DMS153 treated with DMSO at 0.1 percent for 48 hours (cell line): ENCODE data around the gene COL25A1.

Experiments used
- DNase-seq: peaks from one replicate; lab custom pipeline; 2025; ENCODE audit not compliant: unreplicated experiment; lab: John Stamatoyannopoulos, UW

Gene COL25A1

GRCh38 chr4:109216085-109216696 lies 86.3 kb downstream of the COL25A1 start:
- no peak for DNase-seq

GRCh38 chr4:109215506-109215905 lies 87.0 kb downstream of the COL25A1 start:
- DNase-seq, result no peak

DNA sequence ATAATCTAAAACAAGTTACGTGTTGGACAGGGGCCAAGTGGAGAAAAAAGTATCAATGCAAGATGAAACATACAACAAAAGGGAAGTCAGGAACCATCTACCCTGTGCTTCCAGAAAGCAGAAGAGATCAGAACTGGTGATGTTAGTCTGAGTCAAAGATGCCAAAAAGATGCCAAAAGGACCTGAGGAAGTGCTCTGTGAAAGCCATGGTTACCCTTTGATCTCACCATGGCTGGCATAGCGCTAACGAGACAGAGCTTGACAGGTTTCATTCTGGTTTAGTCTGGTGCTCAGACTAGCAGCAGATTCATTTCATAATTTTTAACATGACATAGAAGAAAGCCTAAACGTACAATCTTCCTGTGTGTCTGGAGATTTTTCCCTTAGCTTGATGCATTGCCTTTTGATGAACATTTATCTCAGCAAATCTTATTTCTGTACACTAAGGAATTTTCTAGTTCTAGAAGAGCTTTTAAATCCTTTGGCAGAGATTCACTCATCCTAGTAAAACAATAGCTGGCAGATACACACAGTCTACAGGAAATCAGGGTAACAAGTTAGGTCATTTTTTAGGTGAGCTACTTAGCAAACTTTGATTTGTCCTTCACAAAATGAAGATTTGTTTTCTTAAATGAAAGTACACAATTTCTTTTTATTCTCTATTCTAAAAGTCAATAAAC lies 87.7 kb downstream of the COL25A1 start:
- no peak for DNase-seq

DNA sequence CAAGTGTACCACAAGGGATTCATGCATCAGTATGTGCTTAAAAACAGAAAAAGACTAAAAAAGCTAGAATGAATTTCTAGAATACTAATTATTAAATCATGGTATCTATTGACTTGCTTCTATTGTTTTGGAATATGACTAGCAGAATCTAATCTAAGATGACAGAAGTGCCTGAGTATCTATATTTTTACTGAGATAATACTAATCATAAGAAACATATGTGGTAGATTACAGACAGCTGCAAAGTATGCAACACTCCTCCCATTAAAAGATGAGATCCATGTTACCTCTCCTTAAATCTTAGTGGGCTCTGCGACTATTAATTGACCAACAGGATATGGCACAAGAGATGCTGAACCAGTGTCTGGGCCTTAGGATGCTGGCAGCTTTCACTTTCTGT lies 89.4 kb downstream of the COL25A1 start:
- DNase-seq, result no peak

DNA sequence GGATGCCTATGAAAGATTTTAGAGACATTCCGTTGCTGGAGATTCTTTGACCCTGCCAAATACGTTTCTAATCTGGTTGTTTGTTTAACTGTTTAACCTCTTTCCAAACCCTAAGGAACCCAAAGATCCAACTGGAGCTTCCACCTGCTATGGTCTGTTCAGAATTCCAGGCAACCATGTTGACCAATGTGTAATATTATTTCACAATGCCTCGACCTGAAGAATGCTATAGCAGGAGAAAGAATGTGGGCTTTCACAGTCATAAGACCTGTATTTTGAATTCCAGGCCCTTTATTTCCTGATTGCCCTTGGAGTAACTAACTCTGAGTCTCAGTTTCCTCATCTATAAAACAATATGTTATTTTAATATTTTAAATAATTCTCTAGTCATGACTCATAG lies 90.8 kb downstream of the COL25A1 start:
- DNase-seq, result no peak

DNA sequence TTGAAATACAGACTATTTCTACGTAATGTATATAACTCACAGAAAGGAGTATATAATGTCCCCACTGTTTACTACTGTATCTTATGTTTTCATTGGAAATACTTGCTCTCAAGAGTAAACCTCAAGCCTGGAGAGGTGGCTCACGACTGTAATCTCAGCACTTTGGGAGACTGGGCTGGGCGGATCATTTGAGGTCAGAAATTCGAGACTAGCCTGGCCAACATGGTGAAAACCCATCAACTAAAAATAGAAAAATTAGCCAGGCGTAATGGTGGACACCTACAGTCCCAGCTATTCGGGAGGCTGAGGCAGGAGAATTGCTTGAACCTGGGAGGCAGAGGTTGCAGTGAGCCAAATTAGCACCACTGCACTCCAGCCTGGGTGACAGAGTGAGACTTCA lies 92.8 kb downstream of the COL25A1 start:
- no peak for DNase-seq

- no peak for DNase-seq
These were observed 94.6 kb downstream of the COL25A1 start for GRCh38 chr4:109207898-109208297.

DNA sequence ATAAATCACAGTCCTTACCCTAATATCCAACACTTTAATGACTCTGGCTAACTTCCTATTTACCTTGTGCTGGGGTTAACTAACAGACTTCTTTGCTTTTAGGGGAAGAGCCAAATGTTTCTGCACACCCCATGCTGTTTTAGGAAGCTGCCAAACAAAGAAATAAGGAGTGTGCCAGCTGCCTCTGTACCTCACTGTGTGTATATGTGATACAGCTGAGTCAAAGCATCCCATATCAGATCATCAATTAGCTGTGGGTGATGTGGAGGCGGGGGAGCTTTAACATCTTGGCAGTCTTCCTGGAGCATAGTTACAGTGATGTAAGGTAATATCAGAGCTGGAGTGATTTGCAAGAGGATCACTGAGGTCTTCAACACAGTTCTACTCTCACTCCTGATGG lies 95.4 kb downstream of the COL25A1 start:
- no peak for DNase-seq

DNA sequence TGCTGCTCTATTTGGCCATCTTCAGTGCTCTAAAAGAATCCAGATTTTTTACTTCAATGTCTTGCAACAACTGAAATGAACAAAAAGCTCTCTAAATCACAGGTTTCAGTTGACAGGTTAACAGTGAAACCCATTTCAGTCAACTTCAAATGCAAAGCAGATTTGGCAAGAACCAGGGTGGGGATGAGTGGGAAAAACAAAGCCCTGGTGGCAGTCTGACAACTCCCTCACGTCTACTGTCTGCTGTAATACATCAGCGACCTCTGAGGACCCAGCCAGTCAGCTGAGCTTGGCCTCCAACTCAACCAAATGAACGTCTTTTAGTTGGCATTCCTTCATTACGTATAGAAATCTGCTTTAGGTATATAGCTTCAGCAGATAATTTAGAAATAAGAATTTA lies 95.8 kb downstream of the COL25A1 start:
- no peak for DNase-seq

GRCh38 chr4:109205186-109205585 lies 97.3 kb downstream of the COL25A1 start:
- no peak for DNase-seq

- no peak for DNase-seq
These were observed 102.9 kb downstream of the COL25A1 start for GRCh38 chr4:109199585-109199984.

DNA sequence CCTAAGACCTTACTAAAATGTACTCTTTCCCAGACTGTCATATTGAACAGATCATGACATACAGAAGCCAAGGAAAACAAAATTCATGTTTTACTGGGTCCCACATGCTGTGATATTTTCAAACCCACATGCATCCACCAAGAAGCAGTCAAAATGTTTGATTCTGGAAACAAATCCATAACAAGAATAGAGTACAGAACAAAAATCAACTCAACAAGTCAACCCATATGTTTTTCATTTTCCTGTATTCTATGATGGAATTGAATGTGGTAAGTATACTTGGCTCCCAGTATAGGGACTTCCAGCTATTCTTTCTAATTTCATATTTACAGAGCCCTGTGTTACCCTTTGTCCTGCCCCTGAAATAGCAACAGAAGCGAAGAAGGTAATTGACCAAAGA lies 106.8 kb downstream of the COL25A1 start:
- no peak for DNase-seq

- DNase-seq, result no peak
These were observed 111.2 kb downstream of the COL25A1 start for GRCh38 chr4:109191216-109191615.

GRCh38 chr4:109186458-109186945 lies 116.0 kb downstream of the COL25A1 start:
- no peak for DNase-seq

DNA sequence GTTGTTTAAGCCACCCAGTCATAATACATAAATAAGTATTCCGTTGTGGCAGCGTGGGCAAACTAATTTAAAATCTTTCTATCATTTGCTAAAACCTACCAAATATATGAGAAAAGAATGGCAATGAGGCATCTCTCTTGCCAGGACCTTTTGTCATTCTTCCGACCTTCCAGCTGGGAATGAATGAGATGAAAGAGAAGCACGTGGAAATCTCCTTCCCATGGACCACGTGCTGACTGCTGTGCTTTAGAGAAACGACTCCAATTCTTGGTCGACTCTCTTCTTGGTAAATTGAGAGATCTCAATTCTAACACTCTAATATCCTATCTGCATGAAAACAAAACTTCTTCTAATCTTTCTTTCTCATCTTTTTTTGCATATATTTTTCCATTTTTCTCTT lies 116.5 kb downstream of the COL25A1 start:
- DNase-seq, result no peak

GRCh38 chr4:109185548-109185947 lies 116.9 kb downstream of the COL25A1 start:
- no peak for DNase-seq

DNA sequence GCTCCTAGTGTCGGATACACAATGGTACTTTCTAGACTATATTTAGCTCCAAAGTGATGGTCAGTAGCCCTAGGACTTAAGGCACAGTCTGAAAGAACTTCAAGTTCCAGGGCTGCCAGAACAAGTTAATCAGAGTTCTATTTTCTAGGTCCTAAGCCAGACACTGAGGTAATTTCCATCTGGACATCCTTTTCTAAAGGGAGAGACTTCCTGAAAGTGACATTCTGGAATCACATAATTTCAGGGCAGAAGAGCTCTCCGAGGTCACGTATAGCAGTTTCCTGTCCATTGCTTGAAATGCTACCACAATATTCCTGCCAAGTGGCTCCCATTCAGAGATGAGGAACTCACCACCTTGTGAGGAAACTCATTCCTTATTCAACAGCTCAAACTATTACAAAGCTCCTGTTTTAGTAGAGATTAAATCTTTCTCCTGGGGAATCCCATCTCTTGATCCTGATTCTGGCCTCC lies 117.9 kb downstream of the COL25A1 start:
- no peak for DNase-seq

DNA sequence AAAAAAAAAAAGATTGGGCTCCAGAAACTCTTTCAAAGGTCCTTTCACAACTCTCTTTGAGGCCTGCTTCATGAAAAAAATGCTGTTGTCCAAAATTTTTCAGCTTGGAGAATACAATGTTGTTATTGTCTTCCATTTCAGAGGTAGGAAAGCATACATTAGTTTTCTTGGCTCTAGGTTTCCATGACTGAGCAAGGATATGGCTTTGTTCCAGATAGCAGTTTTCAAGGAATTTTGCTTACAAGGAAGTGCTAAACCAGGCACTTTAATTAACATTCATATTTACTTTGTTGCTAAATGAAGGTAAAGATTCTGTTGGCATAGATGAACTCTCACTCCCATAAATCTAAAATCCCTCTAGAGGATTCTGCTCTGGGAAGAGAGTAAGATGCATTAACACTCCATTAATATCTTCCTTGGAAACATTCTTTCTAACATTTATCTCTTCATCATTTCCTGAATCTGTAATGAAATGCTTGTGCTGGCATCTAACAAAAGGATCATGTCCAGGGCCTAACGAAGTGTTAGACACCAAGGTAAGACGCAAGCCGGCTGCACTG lies 118.4 kb downstream of the COL25A1 start:
- no peak for DNase-seq

DNA sequence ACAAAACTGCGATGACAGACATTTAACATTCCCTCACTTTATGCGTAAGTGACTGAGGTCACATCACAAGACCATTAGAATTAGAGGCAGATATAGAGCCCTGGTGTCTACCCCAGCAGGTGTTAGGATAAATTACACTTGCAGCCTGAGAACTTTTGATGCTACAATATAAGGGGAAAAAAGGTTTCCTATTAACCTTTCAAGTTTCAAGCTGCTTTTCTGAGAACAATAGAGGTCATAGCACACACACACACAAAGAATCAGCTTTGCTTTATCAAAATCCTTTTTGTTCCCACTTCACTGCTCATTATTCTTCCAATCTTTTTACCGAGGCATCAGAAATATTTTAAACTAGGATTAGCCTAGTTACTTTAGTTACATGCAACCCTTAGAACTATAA lies 119.8 kb downstream of the COL25A1 start:
- no peak for DNase-seq

- no peak for DNase-seq
These were observed 123.4 kb downstream of the COL25A1 start for GRCh38 chr4:109179061-109179460.

- no peak for DNase-seq
These were observed 125.2 kb downstream of the COL25A1 start for GRCh38 chr4:109177096-109177810.
